ENCODE data around the gene CTPS1.

- TF ChIP-seq SP1 (IDR thresholded peaks at IDR 0.05) (no peak), SP1 (CRISPR knock-in tag; IDR thresholded peaks at IDR 0.05) (no peak), RBFOX2 (IDR thresholded peaks at IDR 0.05; ENCODE audit: low read depth, low read length) (no peak), CTCF (CRISPR knock-in tag; IDR thresholded peaks at IDR 0.05) (peak; percentile 59), PPARG (CRISPR knock-in tag; conservative IDR thresholded peaks at IDR 0.05) (no peak), FOXJ3 (CRISPR knock-in tag; IDR thresholded peaks at IDR 0.05; ENCODE audit: borderline replicate concordance) (no peak), EP300 (IDR thresholded peaks at IDR 0.05; ENCODE audit: low read depth in 2 of 2, low read length in 2 of 2) (no peak), EP300 (CRISPR knock-in tag; IDR thresholded peaks at IDR 0.05; ENCODE audit: borderline replicate concordance) (no peak), TBP (CRISPR knock-in tag; IDR thresholded peaks at IDR 0.05) (no peak), EZH2 (conservative IDR thresholded peaks at IDR 0.05; ENCODE audit: low read depth, low read length) (no peak), IRF2 (CRISPR knock-in tag; IDR thresholded peaks at IDR 0.05) (no peak), ZNF225 (CRISPR knock-in tag; IDR thresholded peaks at IDR 0.05) (no peak), ZFP41 (CRISPR knock-in tag; IDR thresholded peaks at IDR 0.05; ENCODE audit: borderline replicate concordance) (no peak), ZNF280B (CRISPR knock-in tag; IDR thresholded peaks at IDR 0.05; ENCODE audit: borderline replicate concordance) (no peak)
- TF ChIP-seq, protein P1, sequence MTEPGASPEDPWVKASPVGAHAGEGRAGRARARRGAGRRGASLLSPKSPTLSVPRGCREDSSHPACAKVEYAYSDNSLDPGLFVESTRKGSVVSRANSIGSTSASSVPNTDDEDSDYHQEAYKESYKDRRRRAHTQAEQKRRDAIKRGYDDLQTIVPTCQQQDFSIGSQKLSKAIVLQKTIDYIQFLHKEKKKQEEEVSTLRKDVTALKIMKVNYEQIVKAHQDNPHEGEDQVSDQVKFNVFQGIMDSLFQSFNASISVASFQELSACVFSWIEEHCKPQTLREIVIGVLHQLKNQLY (CRISPR knock-in tag; IDR thresholded peaks at IDR 0.05): no peak
These were observed 24.2 kb downstream of the CTPS1 start for GRCh38 chr1:41003640-41004220.
